ENCODE data around the gene TTYH3. TPM values are rescaled to one million over a fixed set of nuclear protein-coding genes. Genes with fewer than 3 reads are reported as not detected.
A peak's percentile ranks its signal among the peaks of the same experiment; 100 is the strongest.

The TTYH3 gene
- total and polyA plus RNA-seq, 10 donors = 11.9 to 158 (median 72.8) TPM

DNA sequence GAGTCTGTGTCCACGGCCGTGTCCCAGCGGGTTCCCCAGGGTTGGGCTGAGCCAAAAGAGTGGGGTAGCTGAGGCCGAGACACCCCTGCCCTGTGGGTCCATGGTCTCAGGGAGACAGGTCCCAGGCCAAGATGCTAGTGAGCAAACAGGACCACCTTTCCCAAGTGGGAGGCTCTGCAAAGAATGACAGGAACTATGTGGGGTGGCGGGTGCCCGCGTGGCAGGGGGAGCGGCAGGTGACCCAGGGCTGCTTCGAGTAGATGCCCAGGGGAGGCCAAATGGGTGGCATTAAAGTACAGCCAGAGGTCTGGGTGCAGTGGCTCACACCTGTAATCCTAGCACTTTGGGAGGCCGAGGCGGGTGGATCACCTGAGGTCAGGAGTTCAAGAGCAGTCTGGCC is 18.2 kb downstream of the TTYH3 start:
- WGBS, 5 donors = 90 to 97% (median 93%) methylated on average over 11 of the region's 11 CpGs
- Histone ChIP-seq H3K9me3 (no peaks in the 10 kb centered on the region), H3K4me3 (no peak overlapping the region), H3K36me3 (peaks cover 0 to 89% (median 30%) of the 10 kb centered on the region in 6 donors), H3K27me3 (replicated peaks in 1 of 7) (no peaks in the 10 kb centered on the region), H3K27ac (no peak overlapping the region), H3K4me1 (peaks cover 8 to 32% (median 20%) of the 10 kb centered on the region in 6 donors)
- TF ChIP-seq, protein P1, sequence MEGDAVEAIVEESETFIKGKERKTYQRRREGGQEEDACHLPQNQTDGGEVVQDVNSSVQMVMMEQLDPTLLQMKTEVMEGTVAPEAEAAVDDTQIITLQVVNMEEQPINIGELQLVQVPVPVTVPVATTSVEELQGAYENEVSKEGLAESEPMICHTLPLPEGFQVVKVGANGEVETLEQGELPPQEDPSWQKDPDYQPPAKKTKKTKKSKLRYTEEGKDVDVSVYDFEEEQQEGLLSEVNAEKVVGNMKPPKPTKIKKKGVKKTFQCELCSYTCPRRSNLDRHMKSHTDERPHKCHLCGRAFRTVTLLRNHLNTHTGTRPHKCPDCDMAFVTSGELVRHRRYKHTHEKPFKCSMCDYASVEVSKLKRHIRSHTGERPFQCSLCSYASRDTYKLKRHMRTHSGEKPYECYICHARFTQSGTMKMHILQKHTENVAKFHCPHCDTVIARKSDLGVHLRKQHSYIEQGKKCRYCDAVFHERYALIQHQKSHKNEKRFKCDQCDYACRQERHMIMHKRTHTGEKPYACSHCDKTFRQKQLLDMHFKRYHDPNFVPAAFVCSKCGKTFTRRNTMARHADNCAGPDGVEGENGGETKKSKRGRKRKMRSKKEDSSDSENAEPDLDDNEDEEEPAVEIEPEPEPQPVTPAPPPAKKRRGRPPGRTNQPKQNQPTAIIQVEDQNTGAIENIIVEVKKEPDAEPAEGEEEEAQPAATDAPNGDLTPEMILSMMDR (IDR thresholded peaks at IDR 0.05 in 8 of 11, conservative IDR thresholded peaks at IDR 0.05 in 3 of 11) = no peak
- TF ChIP-seq POLR2AphosphoS5 (IDR thresholded peaks at IDR 0.05) = peak in 1 of 3 donors; percentile 6
- no peak for DNase-seq
- intact Hi-C loops (cut with DNase I; ENCODE audit: low total_unique reads) = no loop called here

DNA sequence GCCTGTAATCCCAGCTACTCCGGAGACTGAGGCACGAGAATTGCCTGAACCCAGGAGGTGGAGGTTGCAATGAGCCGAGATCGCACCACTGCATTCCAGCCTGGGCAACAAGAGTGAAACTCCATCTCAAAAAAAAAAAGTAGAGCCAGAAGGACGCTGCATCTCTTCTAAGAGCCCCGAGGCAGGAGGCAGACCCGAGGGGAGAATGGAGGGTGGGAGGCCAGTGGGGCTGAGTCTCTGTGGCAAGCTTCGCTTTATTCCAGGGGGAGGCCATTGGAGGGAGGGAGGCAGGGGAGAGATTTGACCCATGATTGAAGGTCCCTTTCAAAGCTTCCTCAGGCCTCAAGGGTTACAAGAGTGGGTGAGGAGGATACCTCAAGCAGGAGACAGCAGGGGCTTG is 18.7 kb downstream of the TTYH3 start:
- WGBS, 5 donors = 73 to 92% (median 86%) methylated on average over 8 of the region's 8 CpGs
- Histone ChIP-seq H3K4me1 (peaks cover 4 to 28% (median 16%) of the 10 kb centered on the region in 6 donors), H3K36me3 (peaks cover 0 to 94% (median 32%) of the 10 kb centered on the region in 6 donors)

DNA sequence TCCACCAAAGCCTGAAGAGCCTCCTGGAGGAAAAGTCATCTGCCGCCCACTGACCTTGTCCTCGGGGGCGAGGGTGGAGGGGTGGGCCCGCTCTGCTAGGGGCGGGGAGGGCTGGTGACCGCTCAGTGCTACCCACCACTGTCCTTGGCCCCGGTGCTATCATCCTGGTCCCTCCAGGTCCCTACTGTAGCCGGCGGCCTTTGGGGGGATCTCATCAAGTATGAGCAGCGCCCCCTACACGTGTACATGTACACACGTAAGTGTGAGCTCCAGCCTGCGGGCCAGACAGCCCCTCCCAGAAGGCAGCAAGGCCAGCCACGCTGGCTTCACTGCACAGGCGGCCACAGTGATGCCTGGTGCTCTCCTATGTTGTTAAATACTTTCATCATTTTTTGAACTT is 19.6 kb downstream of the TTYH3 start:
- no peak for DNase-seq
- H3K4me1 ChIP-seq = peaks cover 0 to 19% (median 7%) of the 10 kb centered on the region in 6 donors
- peaks cover 0 to 100% (median 36%) of the 10 kb centered on the region in 6 donors for H3K36me3 ChIP-seq
- intact Hi-C loops (cut with DNase I; ENCODE audit: low total_unique reads) = no loop called here
- H3K27me3 ChIP-seq (replicated peaks in 1 of 7) = no peaks in the 10 kb centered on the region
- H3K4me3 ChIP-seq = no peak overlapping the region
- no peaks in the 10 kb centered on the region for H3K9me3 ChIP-seq
- no peak for TF ChIP-seq POLR2A (IDR thresholded peaks at IDR 0.05)
- TF ChIP-seq, protein P1 (IDR thresholded peaks at IDR 0.05 in 8 of 11, conservative IDR thresholded peaks at IDR 0.05 in 3 of 11) = peak in 2 of 11 experiments; percentile 18 to 42
- 68 to 90% (median 75%) methylated on average over 12 to 15 of the region's 15 CpGs for WGBS, 5 donors
- no peak overlapping the region for H3K27ac ChIP-seq

More for the DNA sequence above, 18.7 kb downstream of the TTYH3 start:
- Histone ChIP-seq H3K4me3 (no peak overlapping the region), H3K27ac (no peak overlapping the region), H3K9me3 (no peaks in the 10 kb centered on the region), H3K27me3 (replicated peaks in 1 of 7) (no peaks in the 10 kb centered on the region)
- no peak for DNase-seq
- intact Hi-C loops (cut with DNase I; ENCODE audit: low total_unique reads) = no loop called here
- TF ChIP-seq POLR2A (IDR thresholded peaks at IDR 0.05) (no peak), POLR2AphosphoS5 (IDR thresholded peaks at IDR 0.05) (no peak)
- TF ChIP-seq, protein P1 (IDR thresholded peaks at IDR 0.05 in 8 of 11, conservative IDR thresholded peaks at IDR 0.05 in 3 of 11) = no peak

DNA sequence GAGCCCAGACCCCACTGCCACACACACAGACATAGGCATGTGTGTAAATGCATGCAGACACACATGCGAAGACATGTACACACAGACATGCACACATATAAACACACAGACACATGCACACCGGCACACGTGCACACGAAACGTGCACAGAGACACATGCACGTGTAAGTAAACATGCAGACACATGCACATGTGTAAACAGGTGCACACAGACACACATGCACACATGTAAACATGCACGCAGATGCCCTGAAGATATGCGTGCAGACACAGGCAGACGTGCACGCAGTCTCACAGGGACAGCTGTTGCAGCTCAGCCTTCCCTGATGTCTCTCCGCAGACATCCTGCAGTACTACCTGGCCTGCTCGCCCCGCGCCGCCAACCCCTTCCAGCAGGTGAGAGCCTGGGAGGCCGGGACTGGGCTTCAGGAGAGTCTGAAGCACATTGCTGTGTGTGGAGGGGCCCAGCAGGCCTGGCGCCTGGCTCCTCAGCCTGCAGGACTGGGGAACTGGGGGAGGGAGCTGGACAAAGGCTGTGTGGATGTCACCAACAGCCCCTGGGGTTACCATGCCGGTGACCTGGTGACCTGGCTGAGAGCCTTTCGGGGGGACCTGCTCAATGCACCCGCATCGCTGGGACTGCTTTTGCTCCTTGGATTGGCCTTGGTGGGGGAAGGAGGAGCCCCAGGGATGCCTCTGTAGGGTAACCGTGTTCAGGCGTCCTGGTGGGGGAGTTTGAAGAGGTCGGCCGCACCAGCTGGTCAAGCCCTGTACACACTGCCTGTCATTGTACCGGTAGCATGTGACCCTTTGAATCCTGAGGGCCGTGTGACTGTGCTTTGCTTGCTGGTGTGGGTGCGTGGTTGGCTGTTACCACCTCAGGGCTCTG is 20.3 kb downstream of the TTYH3 start:
- Histone ChIP-seq H3K4me3 (no peak overlapping the region), H3K27ac (no peak overlapping the region), H3K4me1 (peaks cover 0 to 11% (median 5%) of the 10 kb centered on the region in 6 donors), H3K9me3 (no peaks in the 10 kb centered on the region), H3K27me3 (replicated peaks in 1 of 7) (no peaks in the 10 kb centered on the region), H3K36me3 (peaks cover 0 to 100% (median 38%) of the 10 kb centered on the region in 6 donors)
- intact Hi-C loops (cut with DNase I; ENCODE audit: low total_unique reads) = no loop called here
- DNase-seq = no peak
- TF ChIP-seq POLR2A (IDR thresholded peaks at IDR 0.05) (no peak), POLR2AphosphoS5 (IDR thresholded peaks at IDR 0.05) (peak in 2 of 3 donors; percentile 41 to 45)
- WGBS, 5 donors = 89 to 93% (median 92%) methylated on average over 23 to 28 of the region's 28 CpGs

All from spleen (tissue), 11 donors.